K562 (cell line): ENCODE results near the gene GRB2. TPM values are rescaled to one million over a fixed set of nuclear protein-coding genes. Genes with fewer than 3 reads are reported as not detected.

Experiments used
- CCNT2 ChIP-seq: IDR thresholded peaks from 2 replicates; pipeline ENCODE4 v1.6.1; 2011; ENCODE audit warnings: borderline replicate concordance, low read depth, mild to moderate bottlenecking, moderate library complexity, mixed read lengths, low read length; ENCODE audit not compliant: insufficient read length; ENCODE audit errors: extremely low read depth
- CTCFL ChIP-seq: IDR thresholded peaks from 2 replicates; pipeline ENCODE4 v1.6.1; 2011; ENCODE audit warnings: borderline replicate concordance, low read depth, mild to moderate bottlenecking, moderate library complexity, low read length; ENCODE audit not compliant: insufficient read depth, poor library complexity, severe bottlenecking
- FOXJ2 ChIP-seq: fragments of 200-800 bp; sonication (Bioruptor generic); IDR thresholded peaks from 2 replicates; pipeline ENCODE4 v1.6.1; 2016; ENCODE audit warnings: missing genetic modification characterization, missing compliant biosample characterization
- FOXJ3 ChIP-seq: sonication (generic); formaldehyde crosslinking; IDR thresholded peaks from 2 replicates; pipeline ENCODE4 v1.4.0; 2020; ENCODE audit warnings: mild to moderate bottlenecking, missing genetic modification reagents
- FOXP4 ChIP-seq: sonication (generic); formaldehyde crosslinking; IDR thresholded peaks from 2 replicates; pipeline ENCODE4 v1.8.0; 2022; ENCODE audit warnings: mild to moderate bottlenecking, missing genetic modification reagents, borderline replicate concordance
- HDAC3 ChIP-seq: fragments of 450-650 bp; IDR thresholded peaks from 2 replicates; pipeline ENCODE4 v1.6.1; 2018; ENCODE audit warnings: borderline replicate concordance, mild to moderate bottlenecking, moderate library complexity; ENCODE audit not compliant: partially characterized antibody
- HSF4 ChIP-seq: fragments of 250-450 bp; sonication (Bioruptor Pico); IDR thresholded peaks from 2 replicates; pipeline ENCODE4 v2.1.2; 2022; ENCODE audit warnings: mild to moderate bottlenecking, moderate library complexity, borderline replicate concordance
- ILK ChIP-seq: fragments of 450-650 bp; IDR thresholded peaks from 2 replicates; pipeline ENCODE4 v1.6.1; 2016; ENCODE audit warnings: missing genetic modification characterization, low read depth, mild to moderate bottlenecking, missing compliant biosample characterization, moderate library complexity, borderline replicate concordance
- MLX ChIP-seq, 2 experiments: fragments of 450-650 bp in 1 of 2; sonication (generic) in 1 of 2; formaldehyde crosslinking; conservative IDR thresholded peaks; 2 replicates each; pipeline versions ENCODE4 v1.4.0 to v1.8.1; 2020 to 2022; ENCODE audit warnings: mild to moderate bottlenecking in 1 of 2, missing genetic modification reagents in 1 of 2
- PPARD ChIP-seq: fragments of 250-450 bp; sonication (Bioruptor Pico); IDR thresholded peaks from 2 replicates; pipeline ENCODE4 v1.8.0; 2022; ENCODE audit warnings: inconsistent platforms, mild to moderate bottlenecking, moderate library complexity
- RHOXF2B ChIP-seq: fragments of 250-450 bp; sonication (Bioruptor Pico); conservative IDR thresholded peaks from 2 replicates; pipeline ENCODE4 v1.5.1; 2021
- SFPQ ChIP-seq: fragments of 200-400 bp; formaldehyde crosslinking; IDR thresholded peaks from 2 replicates; pipeline ENCODE4 v1.6.1; 2017; ENCODE audit warnings: mild to moderate bottlenecking, low read depth, low read length, moderate library complexity
- SP2 ChIP-seq: IDR thresholded peaks from 2 replicates; pipeline ENCODE4 v1.6.1; 2011; ENCODE audit warnings: mild to moderate bottlenecking, low read depth, low read length, moderate library complexity; ENCODE audit not compliant: poor library complexity, severe bottlenecking; ENCODE audit errors: extremely low read depth
- SREBF2 ChIP-seq: sonication (generic); formaldehyde crosslinking; IDR thresholded peaks from 2 replicates; pipeline ENCODE4 v1.4.0; 2020; ENCODE audit warnings: mild to moderate bottlenecking, missing genetic modification reagents
- ZBED1 ChIP-seq: IDR thresholded peaks from 2 replicates; pipeline ENCODE4 v1.6.1; 2014
- ZFP1 ChIP-seq: fragments of 450-650 bp; formaldehyde crosslinking; IDR thresholded peaks from 2 replicates; pipeline ENCODE4 v1.4.0; 2020; ENCODE audit warnings: mild to moderate bottlenecking, mixed read lengths
- ZNF263 ChIP-seq: sonication (generic); formaldehyde crosslinking; IDR thresholded peaks from 2 replicates; pipeline ENCODE4 v1.8.0; 2022; ENCODE audit warnings: mild to moderate bottlenecking, missing genetic modification reagents, borderline replicate concordance
- polyA plus RNA-seq, 8 experiments: library from polyadenylated mRNA; depleted of rRNA in 4 of 8; stranded (reverse) in 5 of 8; unstranded in 3 of 8; fragments of >200 nt; fragmentation: Nextera tagmentation in 2 of 8; fragmentation: Illumina TruSeq in 1 of 8; extraction: Ambion mirVana in 2 of 8; extraction: Trizol in 1 of 8; gene quantifications; 2 replicates each; pipeline versions ENCODE4 v1.2.1 to v1.2.3, GENCODE V29; 2011 to 2014; ENCODE audit warnings: inconsistent platforms in 1 of 8, missing spikeins in 1 of 8
- total RNA-seq, 7 experiments: library from RNA; depleted of rRNA in 6 of 7; stranded (reverse); fragments of >200 nt in 6 of 7; fragmentation: Illumina TruSeq in 2 of 7; extraction: Trizol in 2 of 7; gene quantifications; 2 replicates each; pipeline versions ENCODE4 v1.2.1 to v1.2.3, GENCODE V29; 2011 to 2021; ENCODE audit warnings: low replicate concordance in 1 of 7
- TF ChIP-seq, protein P1 (sequence below): fragments of 450-650 bp; formaldehyde crosslinking; IDR thresholded peaks from 2 replicates; pipeline ENCODE4 v1.4.0; 2022; ENCODE audit warnings: missing genetic modification characterization

The GRB2 gene
- total and polyA plus RNA-seq, 9 of the 15 experiments (the other 6 are each of a cell fraction or from before 2014, with no cell fraction given): 57.2 to 136 (median 84.8) TPM

GRCh38 chr17:75271233-75271954 lies 134.1 kb downstream of the GRB2 start (continued):
- TF ChIP-seq CTCFL (peak; percentile 88), PPARD (CRISPR knock-in tag) (no peak), HDAC3 (no peak), HSF4 (CRISPR knock-in tag) (no peak), SP2 (no peak), SFPQ (no peak), SREBF2 (no peak), FOXJ2 (tag) (no peak), ZFP1 (no peak), ILK (tag) (no peak), FOXP4 (CRISPR knock-in tag) (peak; percentile 68; the same call in 1 of the 2 replicates), RHOXF2B (no peak), CCNT2 (peak; percentile 87), FOXJ3 (CRISPR knock-in tag) (no peak), MLX (CRISPR knock-in tag; conservative IDR thresholded peaks at IDR 0.05) (0 out of 4 replicates have a peak, but pooled peaks of 1 of the 2 experiments have one; percentile 26), ZNF263 (CRISPR knock-in tag) (no peak; the same call in 1 of the 2 replicates), ZBED1 (no peak)
- TF ChIP-seq, protein P1, sequence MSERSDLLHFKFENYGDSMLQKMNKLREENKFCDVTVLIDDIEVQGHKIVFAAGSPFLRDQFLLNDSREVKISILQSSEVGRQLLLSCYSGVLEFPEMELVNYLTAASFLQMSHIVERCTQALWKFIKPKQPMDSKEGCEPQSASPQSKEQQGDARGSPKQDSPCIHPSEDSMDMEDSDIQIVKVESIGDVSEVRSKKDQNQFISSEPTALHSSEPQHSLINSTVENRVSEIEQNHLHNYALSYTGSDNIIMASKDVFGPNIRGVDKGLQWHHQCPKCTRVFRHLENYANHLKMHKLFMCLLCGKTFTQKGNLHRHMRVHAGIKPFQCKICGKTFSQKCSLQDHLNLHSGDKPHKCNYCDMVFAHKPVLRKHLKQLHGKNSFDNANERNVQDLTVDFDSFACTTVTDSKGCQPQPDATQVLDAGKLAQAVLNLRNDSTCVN (CRISPR knock-in tag): no peak
